Thymus (tissue), 11 donors: Measurements from ENCODE around the gene HOXC9. TPM values are rescaled to one million over a fixed set of nuclear protein-coding genes. Genes with fewer than 3 reads are reported as not detected.
"Not testable (repeated sequence)": the region's sequence is repeated elsewhere in the genome, so short reads cannot be mapped to it uniquely, and the experiment has no call there.

ENCODE experiments used
- DNase-seq, 9 donors: peaks; one replicate each; pipeline ENCODE4 v3.0.0-alpha.2; 2013; ENCODE audit warnings: low spot score in 9 of 9, low read depth in 6 of 9, missing footprints in 1 of 9
- H3K27ac ChIP-seq, 2 donors: one replicate each; pipeline ENCODE4 v1.5.1; 2013; ENCODE audit warnings: control low read depth in 1 of 2, low read depth in 1 of 2, low read length in 1 of 2, mild to moderate bottlenecking in 1 of 2, moderate library complexity in 1 of 2
- H3K27me3 ChIP-seq, 2 donors: one replicate each; pipeline ENCODE4 v1.5.1; 2013; ENCODE audit warnings: low read length in 1 of 2; ENCODE audit not compliant: control insufficient read depth in 2 of 2, insufficient read depth in 1 of 2
- H3K36me3 ChIP-seq, 2 donors: one replicate each; pipeline ENCODE4 v1.5.1; 2013; ENCODE audit warnings: low read length in 1 of 2, mild to moderate bottlenecking in 1 of 2, moderate library complexity in 1 of 2; ENCODE audit not compliant: control insufficient read depth in 2 of 2, insufficient read depth in 2 of 2
- H3K4me1 ChIP-seq, 2 donors: one replicate each; pipeline ENCODE4 v1.5.1; 2013; ENCODE audit warnings: low read length in 2 of 2; ENCODE audit not compliant: control insufficient read depth in 2 of 2, insufficient read depth in 2 of 2
- H3K4me3 ChIP-seq, 2 donors: one replicate each; pipeline ENCODE4 v1.5.1; 2013; ENCODE audit warnings: low read length in 2 of 2, control low read depth in 1 of 2, mild to moderate bottlenecking in 1 of 2
- H3K9me3 ChIP-seq, 2 donors: one replicate each; pipeline ENCODE4 v1.5.1; 2013; ENCODE audit warnings: low read length in 1 of 2, mild to moderate bottlenecking in 1 of 2; ENCODE audit not compliant: control insufficient read depth in 2 of 2, insufficient read depth in 1 of 2
- WGBS: extraction: QIAGEN DNeasy Blood & Tissue Kit; methylation state at CpG from one replicate; pipeline ENCODE4 v1.1.7; 2013; 5-methylcytosine and 5-hydroxymethylcytosine counted together
- polyA plus RNA-seq: library from polyadenylated mRNA; stranded (reverse); fragments of 200-250 nt; gene quantifications from one replicate; pipeline ENCODE4 v1.2.3, GENCODE V29; 2013
- total RNA-seq: library from RNA; stranded (reverse); fragments of 120-200 nt; gene quantifications from one replicate; pipeline ENCODE4 v1.2.4, GENCODE V29; 2013
- donor health status: healthy.

HOXC9 gene
- total and polyA plus RNA-seq, 2 donors = 0.09 to 0.43 TPM

- Histone ChIP-seq H3K36me3 (no peaks in the 10 kb centered on the region), H3K27ac (no peak overlapping the region)
Observed at GRCh38 chr12:54038871-54039414, 39.0 kb downstream of the HOXC9 start.

GRCh38 chr12:54039417-54040147, 39.6 kb downstream of the HOXC9 start:
- no peak overlapping the region for H3K27ac ChIP-seq
- H3K27me3 ChIP-seq = peaks cover 72 to 99% of the 10 kb centered on the region in 2 donors
- H3K9me3 ChIP-seq = peaks cover 0 to 3% of the 10 kb centered on the region in 2 donors
- H3K36me3 ChIP-seq = no peaks in the 10 kb centered on the region
- WGBS = 31% methylated on average over 16 of the region's 16 CpGs
- no peak overlapping the region for H3K4me3 ChIP-seq
- no peaks in the 10 kb centered on the region for H3K4me1 ChIP-seq
- DNase-seq = no peak

More at GRCh38 chr12:54038871-54039414, 39.0 kb downstream of the HOXC9 start:
- no peak overlapping the region for H3K4me3 ChIP-seq
- peaks cover 74 to 99% of the 10 kb centered on the region in 2 donors for H3K27me3 ChIP-seq
- WGBS = 56% methylated on average over 9 of the region's 9 CpGs
- peaks cover 0 to 3% of the 10 kb centered on the region in 2 donors for H3K9me3 ChIP-seq
- H3K4me1 ChIP-seq = no peaks in the 10 kb centered on the region
- no peak for DNase-seq

- H3K27me3 ChIP-seq = peaks cover 71 to 99% of the 10 kb centered on the region in 2 donors
- no peak overlapping the region for H3K27ac ChIP-seq
Observed at GRCh38 chr12:54040148-54040494, 40.2 kb downstream of the HOXC9 start.

GRCh38 chr12:54040648-54041047, 40.7 kb downstream of the HOXC9 start:
- H3K4me3 ChIP-seq = no peak overlapping the region
- no peak for DNase-seq
- no peaks in the 10 kb centered on the region for H3K36me3 ChIP-seq
- 69% methylated on average over 3 of the region's 3 CpGs for WGBS
- no peak overlapping the region for H3K27ac ChIP-seq
- no peaks in the 10 kb centered on the region for H3K4me1 ChIP-seq
- H3K27me3 ChIP-seq = peaks cover 66 to 99% of the 10 kb centered on the region in 2 donors
- peaks cover 0 to under 1% of the 10 kb centered on the region in 2 donors for H3K9me3 ChIP-seq

More at GRCh38 chr12:54040148-54040494, 40.2 kb downstream of the HOXC9 start:
- 35% methylated on average over 4 of the region's 4 CpGs for WGBS
- Histone ChIP-seq H3K4me3 (no peak overlapping the region), H3K36me3 (no peaks in the 10 kb centered on the region), H3K4me1 (no peaks in the 10 kb centered on the region), H3K9me3 (peaks cover 0 to 3% of the 10 kb centered on the region in 2 donors)
- no peak for DNase-seq

- no peaks in the 10 kb centered on the region for H3K4me1 ChIP-seq
- DNase-seq = no peak
- H3K9me3 ChIP-seq = peaks cover 0 to 3% of the 10 kb centered on the region in 2 donors
- 54% methylated on average over 2 of the region's 2 CpGs for WGBS
- H3K4me3 ChIP-seq = no peak overlapping the region
- no peaks in the 10 kb centered on the region for H3K36me3 ChIP-seq
- H3K27me3 ChIP-seq = peaks cover 66 to 99% of the 10 kb centered on the region in 2 donors
- H3K27ac ChIP-seq = no peak overlapping the region
Observed at GRCh38 chr12:54041097-54041690, 41.2 kb downstream of the HOXC9 start.

- not testable (repeated sequence) for DNase-seq, H3K36me3 ChIP-seq, H3K4me3 ChIP-seq, H3K4me1 ChIP-seq, H3K9me3 ChIP-seq, H3K27ac ChIP-seq
- H3K27me3 ChIP-seq = peaks cover 66 to 99% of the 10 kb centered on the region in 2 donors
- WGBS = 59% methylated on average over 6 of the region's 6 CpGs
Observed at GRCh38 chr12:54042033-54042432, 42.1 kb downstream of the HOXC9 start.

GRCh38 chr12:54042970-54043853, 43.3 kb downstream of the HOXC9 start:
- no peaks in the 10 kb centered on the region for H3K4me1 ChIP-seq
- H3K9me3 ChIP-seq = peaks cover 0 to 4% of the 10 kb centered on the region in 2 donors
- no peak overlapping the region for H3K4me3 ChIP-seq
- H3K27ac ChIP-seq = no peak overlapping the region
- 35% methylated on average over 6 of the region's 6 CpGs for WGBS
- DNase-seq = no peak
- peaks cover 62 to 99% of the 10 kb centered on the region in 2 donors for H3K27me3 ChIP-seq
- no peaks in the 10 kb centered on the region for H3K36me3 ChIP-seq

GRCh38 chr12:54044425-54045103, 44.6 kb downstream of the HOXC9 start:
- H3K9me3 ChIP-seq = peaks cover 0 to 4% of the 10 kb centered on the region in 2 donors
- H3K4me3 ChIP-seq = no peak overlapping the region
- H3K4me1 ChIP-seq = no peaks in the 10 kb centered on the region
- H3K27me3 ChIP-seq = peaks cover 63 to 99% of the 10 kb centered on the region in 2 donors
- no peak overlapping the region for H3K27ac ChIP-seq
- 42% methylated on average over 5 of the region's 5 CpGs for WGBS
- no peaks in the 10 kb centered on the region for H3K36me3 ChIP-seq
- DNase-seq = no peak
